NCI-H82 treated with DMSO at 0.1 percent for 48 hours (cell line): ENCODE data around the gene KCNJ5.

ENCODE experiments used
- DNase-seq: peaks from one replicate; lab custom pipeline; 2025; ENCODE audit not compliant: unreplicated experiment; lab: John Stamatoyannopoulos, UW

The KCNJ5 gene

GRCh38 chr11:128890543-128891368 lies at the start of gene KCNJ5:
TSS of gene KCNJ5 (plus strand) at chr11:128891356. CDS start at chr11:128911274, 19,918 bp downstream.
- no peak for DNase-seq

GRCh38 chr11:128841461-128842072 lies 49.6 kb upstream of the KCNJ5 start:
- DNase-seq: no peak

GRCh38 chr11:128843198-128843785 lies 47.9 kb upstream of the KCNJ5 start:
- DNase-seq: no peak

- DNase-seq: no peak
Measured at GRCh38 chr11:128845334-128845780, 45.8 kb upstream of the KCNJ5 start.

DNA sequence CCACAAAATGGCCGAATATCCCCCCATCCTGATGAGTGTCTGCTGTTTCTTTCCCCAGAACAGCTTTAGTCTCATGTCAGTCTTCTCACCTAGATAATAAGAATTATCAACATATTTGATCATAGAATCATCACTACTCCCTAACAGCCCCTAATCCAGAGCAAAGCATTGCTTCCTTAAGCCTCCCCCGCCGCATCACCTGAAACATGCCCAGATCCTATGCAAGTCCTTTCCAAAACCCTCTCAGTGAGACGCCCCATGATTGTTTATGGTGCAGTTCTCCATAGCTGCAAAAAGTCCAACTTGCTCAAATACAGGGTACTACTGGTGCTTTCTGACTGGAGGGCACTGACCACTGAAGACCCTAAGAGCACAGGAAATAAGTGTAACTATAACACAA lies 44.2 kb upstream of the KCNJ5 start:
- DNase-seq: no peak

GRCh38 chr11:128848815-128849455 lies 42.2 kb upstream of the KCNJ5 start:
- DNase-seq: no peak

GRCh38 chr11:128852327-128853023 lies 38.7 kb upstream of the KCNJ5 start:
- no peak for DNase-seq

DNA sequence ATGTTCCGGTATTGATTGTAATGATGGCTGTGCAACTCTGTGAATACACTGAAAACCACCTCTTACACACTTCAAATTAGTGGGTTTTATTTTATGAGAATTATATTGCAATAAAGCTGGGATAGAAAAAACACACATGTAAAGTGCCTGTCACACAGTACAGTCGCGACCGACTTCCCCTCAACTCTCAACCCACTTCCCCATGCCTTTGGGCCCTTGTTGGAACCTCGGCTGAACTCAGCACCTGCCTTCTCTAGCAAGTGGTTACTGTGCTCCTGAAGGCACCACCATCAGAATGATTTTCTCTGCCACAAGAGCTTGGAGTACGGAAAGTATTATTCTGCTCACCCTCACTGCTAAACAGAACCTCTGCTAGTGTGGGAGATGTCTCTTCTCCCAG lies 37.6 kb upstream of the KCNJ5 start:
- DNase-seq: no peak

DNA sequence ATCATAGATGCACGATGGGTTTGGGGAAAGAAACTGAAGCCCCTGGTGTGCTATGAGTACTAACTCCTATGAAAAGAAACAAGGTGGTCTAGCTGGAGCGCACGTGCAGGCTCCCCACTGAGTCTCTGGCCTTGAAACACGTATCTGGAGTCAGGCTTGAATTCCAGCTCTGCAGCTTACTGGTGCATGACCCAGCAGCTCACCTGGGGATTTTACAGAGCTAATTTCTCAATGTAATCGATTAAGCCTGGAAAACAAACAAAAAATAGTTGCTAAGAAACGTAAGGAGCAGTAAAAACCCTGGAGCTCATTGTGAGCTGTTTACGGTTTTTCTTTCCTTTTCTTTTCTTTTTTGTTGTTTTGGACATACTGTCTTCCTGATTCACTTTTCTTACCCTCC lies 36.3 kb upstream of the KCNJ5 start:
- no peak for DNase-seq

DNA sequence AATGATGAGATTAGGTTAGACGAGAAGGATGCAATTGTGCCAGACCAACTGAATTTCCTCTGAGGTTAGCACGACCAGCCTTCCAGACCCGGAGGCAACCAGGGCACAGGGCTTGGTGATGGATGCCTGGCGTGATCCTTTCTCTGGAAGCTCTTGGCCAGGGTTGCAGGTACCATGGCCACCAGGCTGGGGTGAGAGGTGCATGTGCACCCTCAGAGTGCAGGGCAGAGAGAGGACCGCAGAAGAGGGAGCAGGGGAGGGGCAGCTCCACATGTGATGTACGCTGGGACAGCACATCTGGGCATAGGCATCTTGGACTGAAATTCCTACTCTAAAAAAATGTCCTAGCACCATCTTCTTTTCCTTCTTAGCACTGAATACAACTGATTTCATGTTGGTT lies 34.9 kb upstream of the KCNJ5 start:
- DNase-seq: no peak

GRCh38 chr11:128857341-128857740 lies 33.8 kb upstream of the KCNJ5 start:
- no peak for DNase-seq

- no peak for DNase-seq
Measured at GRCh38 chr11:128859563-128860441, 31.4 kb upstream of the KCNJ5 start.

DNA sequence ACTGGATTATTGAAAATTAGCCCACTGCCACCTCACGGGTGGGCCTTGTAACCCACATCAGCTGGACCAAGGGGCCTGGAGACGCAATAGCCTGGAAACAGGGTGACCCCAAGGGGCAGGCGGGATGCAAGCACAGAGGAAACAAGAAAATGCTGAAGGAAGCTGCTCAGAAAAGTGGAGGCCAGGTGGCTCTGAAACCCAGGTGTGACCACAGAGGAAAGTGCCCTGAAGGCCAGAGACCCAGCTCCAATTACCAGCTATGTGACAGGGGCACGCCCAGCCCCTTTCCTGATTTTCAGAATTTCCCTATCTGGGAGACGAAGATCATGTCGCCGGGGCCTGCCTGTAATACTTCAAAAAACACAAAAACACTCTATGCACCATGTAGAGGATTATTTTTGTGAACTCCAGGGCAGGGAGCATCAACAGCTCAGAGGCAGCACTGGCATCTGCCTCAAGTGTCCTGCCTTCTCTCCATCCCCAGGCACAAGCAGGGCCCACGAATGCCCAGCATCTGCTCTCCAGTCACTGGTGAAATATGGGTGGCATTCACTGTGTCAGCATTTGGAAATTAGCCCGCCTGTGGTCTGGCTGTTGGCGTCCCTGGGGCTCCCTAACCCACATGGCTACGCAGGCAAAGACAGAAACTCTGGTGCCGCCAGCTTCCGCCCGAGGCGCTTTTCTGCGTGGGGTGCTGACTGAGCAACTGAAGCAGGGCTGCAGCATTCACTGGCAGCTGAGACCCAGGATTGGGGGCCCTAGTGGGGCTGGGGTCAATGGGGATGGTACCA lies 30.4 kb upstream of the KCNJ5 start:
- no peak for DNase-seq

DNA sequence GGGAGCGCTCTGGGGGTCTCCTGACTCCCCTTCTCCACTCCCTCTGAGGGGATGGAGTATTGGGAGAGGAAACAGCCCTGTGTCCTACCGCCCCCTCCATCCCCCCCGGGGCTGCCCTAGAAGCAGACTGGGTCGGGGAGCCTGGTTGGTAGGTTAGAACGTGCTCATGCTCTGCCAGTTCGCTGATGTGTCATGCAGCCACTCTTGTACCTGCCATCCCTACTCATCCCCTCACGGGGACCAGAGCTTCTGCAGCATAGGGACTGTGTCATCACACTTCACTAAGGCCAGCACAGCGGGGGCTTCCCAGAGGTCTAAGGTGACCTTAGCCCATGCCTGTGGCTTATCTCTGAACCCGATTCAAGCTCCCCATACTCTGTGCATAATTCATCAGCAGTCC lies 28.8 kb upstream of the KCNJ5 start:
- DNase-seq: no peak

DNA sequence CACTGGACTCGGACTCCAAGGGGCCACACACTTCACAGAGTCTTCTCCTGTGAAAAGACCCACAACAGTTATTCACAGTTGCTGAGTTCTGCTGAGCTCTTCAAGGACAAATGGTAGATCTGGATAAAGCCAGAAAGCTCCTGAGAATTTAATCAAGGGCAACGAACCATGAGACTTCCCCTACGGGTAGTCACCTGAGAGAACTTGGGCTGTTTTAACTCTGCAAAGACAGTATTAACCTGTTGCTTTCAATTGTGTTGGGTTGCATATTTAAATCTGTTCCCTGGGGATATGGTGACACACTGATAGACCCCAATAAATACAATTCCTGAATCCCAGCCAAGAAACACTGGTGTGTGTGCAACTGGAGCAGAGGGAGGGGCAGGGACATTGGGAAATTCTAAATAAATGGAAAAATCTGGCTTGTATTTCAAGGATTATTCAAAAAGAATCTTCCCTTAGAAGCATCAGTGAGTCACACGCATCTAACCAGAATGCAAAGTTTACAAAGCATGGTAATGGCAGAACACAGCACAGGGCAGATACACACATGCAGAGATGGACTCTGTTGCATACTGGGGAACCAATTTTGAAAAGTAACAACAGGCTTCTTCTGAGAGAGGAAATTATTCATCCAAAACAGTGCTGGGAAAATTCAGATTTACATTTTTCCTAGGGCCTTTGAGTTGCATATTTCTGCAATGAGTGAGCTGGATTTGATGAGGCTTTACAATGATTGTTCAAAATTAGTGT lies 28.1 kb upstream of the KCNJ5 start:
- DNase-seq: no peak

DNA sequence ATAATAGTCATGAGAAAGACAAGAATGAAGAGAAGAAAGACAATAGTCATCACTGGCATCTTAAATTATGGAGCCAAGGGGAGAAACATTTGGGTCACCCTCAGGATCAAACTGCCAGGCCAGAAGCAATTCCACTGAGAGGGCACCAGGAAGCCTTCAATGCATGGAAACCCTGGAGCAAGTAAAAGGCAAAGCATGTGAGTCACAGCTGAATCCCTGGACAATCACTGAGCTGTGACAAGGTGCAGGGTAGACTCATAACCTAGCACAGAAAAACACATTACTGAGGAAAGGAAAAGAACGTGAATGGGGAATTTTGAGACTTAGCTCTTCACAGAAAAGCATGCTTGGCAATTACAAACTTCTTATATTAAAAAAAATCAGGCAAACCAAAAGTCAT lies 25.7 kb upstream of the KCNJ5 start:
- DNase-seq: no peak

DNA sequence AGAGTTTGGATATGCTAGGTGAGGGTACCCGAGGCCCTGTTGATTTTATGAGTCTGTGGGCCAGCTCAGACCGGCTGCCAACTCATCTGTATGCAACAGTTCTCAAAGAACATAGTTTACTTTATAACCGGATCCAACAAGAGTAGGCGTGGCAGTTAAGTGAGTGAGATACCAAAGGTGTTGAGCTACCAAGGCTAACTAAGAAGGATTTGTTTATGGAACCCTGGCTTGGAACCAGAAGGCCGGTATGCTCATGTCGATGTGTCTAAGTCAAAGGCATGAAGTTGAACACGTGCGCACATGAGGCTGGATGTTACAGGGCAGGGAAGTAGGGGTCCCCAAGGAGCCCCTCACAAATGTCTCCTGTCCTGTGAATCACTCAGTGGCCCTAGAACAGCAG lies 23.9 kb upstream of the KCNJ5 start, which contains the start of gene KCNJ1:
TSS of gene KCNJ1 (minus strand) at position 20 of the 400 bp plus-strand sequence. CDS start 27,053 bp downstream, outside the sequence.
- DNase-seq: no peak

DNA sequence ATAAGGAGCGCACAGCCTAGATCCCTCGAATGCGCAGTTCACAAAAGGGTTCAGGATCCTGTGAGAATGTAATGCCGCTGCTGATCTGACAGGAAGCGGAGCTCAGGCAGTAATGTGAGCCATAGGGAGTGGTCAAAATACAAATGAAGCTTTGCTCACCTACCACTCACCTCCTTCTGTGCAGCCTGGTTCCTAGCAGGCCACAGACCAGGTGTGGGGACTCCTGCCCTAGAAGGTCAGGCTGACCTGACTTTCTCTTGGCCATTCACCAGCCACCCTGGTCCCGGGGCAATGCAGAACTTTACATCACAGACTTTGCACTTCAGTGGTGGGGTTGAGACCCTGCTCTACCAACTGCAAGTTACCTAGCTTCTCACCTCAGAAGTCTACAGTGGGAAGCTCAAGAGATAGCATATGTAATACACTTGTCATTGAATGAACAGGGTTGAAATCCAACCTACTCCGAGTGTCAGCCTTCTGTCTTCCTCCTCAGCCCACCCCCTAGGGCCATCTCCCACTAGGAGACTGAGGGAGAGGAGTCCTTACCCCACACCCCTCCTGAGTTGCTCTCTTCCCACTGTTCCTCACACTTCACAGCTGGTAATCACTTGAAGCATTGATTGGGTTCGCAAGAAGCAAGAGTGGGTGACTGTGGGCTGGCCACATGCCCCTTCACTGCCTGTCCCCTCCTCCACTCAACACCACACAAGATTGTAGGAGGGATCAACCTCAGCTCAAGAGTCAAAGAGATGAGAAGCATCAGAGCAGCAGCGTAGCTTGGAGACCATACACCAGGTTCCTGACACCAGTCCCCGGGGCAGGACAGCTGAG lies 22.1 kb upstream of the KCNJ5 start:
- no peak for DNase-seq
